Esophagus muscularis mucosa (tissue), 4 donors: ENCODE data around the gene NXPH3. TPM values are rescaled to one million over a fixed set of nuclear protein-coding genes. Genes with fewer than 3 reads are reported as not detected.

Experiments used
- DNase-seq: peaks from one replicate; pipeline ENCODE4 v3.0.0-alpha.2; 2017; ENCODE audit errors: extremely low spot score
- H3K27ac ChIP-seq, 4 donors: fragments of 200-600 bp; sonication (generic); replicated peaks in 1 of 4; 1 replicate in 3 of 4; 2 replicates in 1 of 4; pipeline ENCODE4 v1.5.1; 2016 to 2019; ENCODE audit warnings: mild to moderate bottlenecking in 1 of 4
- H3K27me3 ChIP-seq, 4 donors: fragments of 200-600 bp; sonication (generic); one replicate each; pipeline versions ENCODE4 v1.5.1 to v1.6.0; 2016 to 2019
- H3K36me3 ChIP-seq, 4 donors: fragments of 200-600 bp; sonication (generic); one replicate each; pipeline ENCODE4 v1.5.1; 2016 to 2019
- H3K4me1 ChIP-seq, 4 donors: fragments of 200-600 bp; sonication (generic); one replicate each; pipeline ENCODE4 v1.5.1; 2016 to 2019
- H3K4me3 ChIP-seq, 4 donors: fragments of 200-600 bp; sonication (generic); 1 replicate in 2 of 4; 2 replicates in 2 of 4; pipeline ENCODE4 v1.5.1; 2016 to 2019; ENCODE audit warnings: mild to moderate bottlenecking in 4 of 4, moderate library complexity in 1 of 4
- H3K9me3 ChIP-seq, 4 donors: fragments of 200-600 bp; sonication (generic); 1 replicate in 3 of 4; 2 replicates in 1 of 4; pipeline ENCODE4 v1.5.1; 2016 to 2019
- CTCF ChIP-seq, 3 experiments: fragments of 200-600 bp in 2 of 3; fragments of 450-650 bp in 1 of 3; sonication (generic) in 2 of 3; IDR thresholded peaks; one replicate each; pipeline ENCODE4 v1.5.1; 2017 to 2019; ENCODE audit warnings: antibody characterized with exemption in 3 of 3, mild to moderate bottlenecking in 2 of 3, moderate library complexity in 1 of 3
- EP300 ChIP-seq: sonication (generic); formaldehyde crosslinking; IDR thresholded peaks from one replicate; pipeline ENCODE4 v1.6.1; 2017; ENCODE audit warnings: antibody characterized with exemption
- POLR2A ChIP-seq: fragments of 450-650 bp; IDR thresholded peaks from one replicate; pipeline ENCODE4 v1.6.1; 2017; ENCODE audit warnings: antibody characterized with exemption, moderate library complexity, mild to moderate bottlenecking, low read depth
- POLR2AphosphoS5 ChIP-seq, 2 donors: sonication (generic); formaldehyde crosslinking; IDR thresholded peaks; one replicate each; pipeline ENCODE4 v1.6.1; 2017; ENCODE audit warnings: antibody characterized with exemption in 2 of 2
- WGBS: methylation state at CpG from one replicate; pipeline ENCODE4 v1.1.5; 2018; 5-methylcytosine and 5-hydroxymethylcytosine counted together
- intact Hi-C: fragments of 100-400 bp; cut with DNase I; formaldehyde crosslinking; loops from one replicate; pipeline ENCODE4 v1.15.1; 2023
- total RNA-seq, 4 donors: library from RNA; depleted of rRNA; stranded (reverse); fragments of >200 nt; gene quantifications; one replicate each; pipeline versions ENCODE4 v1.1.0 to v1.2.1, GENCODE V29; 2016

NXPH3 gene
- total RNA-seq, 4 donors from 2014 or later = 12.6 to 37.8 (median 21.2) TPM

- Histone ChIP-seq H3K9me3 (no peaks in the 10 kb centered on the region), H3K36me3 (peaks cover 0 to 5% (median 3%) of the 10 kb centered on the region in 4 donors), H3K27me3 (no peaks in the 10 kb centered on the region), H3K4me1 (peaks cover 83 to 100% (median 99%) of the 10 kb centered on the region in 4 donors), H3K27ac (peak overlapping the region; percentile 51 to 58 (median 56)), H3K4me3 (no peak overlapping the region)
- TF ChIP-seq CTCF (IDR thresholded peaks at IDR 0.05) (no peak), EP300 (no peak), POLR2A (no peak)
- no peak for DNase-seq
- WGBS = 57% methylated on average over 6 of the region's 6 CpGs
- intact Hi-C loops = no loop called here
These were observed 54.6 kb downstream of the NXPH3 start for GRCh38 chr17:49630113-49630900.

DNA sequence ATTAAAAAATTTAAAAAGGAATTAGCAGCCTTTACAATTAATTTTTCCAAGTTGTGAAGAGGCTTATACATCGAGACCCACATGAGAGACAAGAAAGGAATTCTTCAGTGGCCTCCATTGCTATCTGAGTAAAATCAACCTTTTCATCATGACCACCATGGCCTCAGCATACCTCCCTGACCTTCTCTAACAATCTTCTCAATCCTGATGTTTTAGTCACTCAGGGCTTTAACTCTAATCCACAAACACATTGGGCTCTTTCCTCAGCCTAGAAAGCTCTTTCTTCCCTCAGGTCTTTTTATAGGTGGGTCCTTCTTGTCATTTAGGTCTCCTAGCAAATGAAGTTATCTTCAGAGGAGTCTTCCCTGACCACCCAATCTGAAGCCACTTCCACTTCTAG is 55.8 kb downstream of the NXPH3 start:
- intact Hi-C loops = no loop called here
- Histone ChIP-seq H3K9me3 (no peaks in the 10 kb centered on the region), H3K4me1 (peaks cover 84 to 100% (median 98%) of the 10 kb centered on the region in 4 donors), H3K36me3 (peaks cover 0 to 5% (median under 1%) of the 10 kb centered on the region in 4 donors), H3K4me3 (no peak overlapping the region), H3K27me3 (no peaks in the 10 kb centered on the region), H3K27ac (peak overlapping the region; percentile 50 to 93 (median 72))
- TF ChIP-seq POLR2A (no peak), POLR2AphosphoS5 (IDR thresholded peaks at IDR 0.05) (no peak), CTCF (IDR thresholded peaks at IDR 0.05) (no peak), EP300 (no peak)
- no peak for DNase-seq
- 96% methylated on average over 1 of the region's 1 CpG for WGBS

Other genes with a start within 250 kb of the NXPH3 start
- gene ZNF652, start 213.6 kb upstream of the NXPH3 start, total RNA-seq = 10 to 100 TPM; 59.3 to 100.0 (median 83.0) TPM
- 100 to 1,000 TPM in 1 of 4 donors, 10 to 100 TPM in 3; 75.6 to 101 (median 95.6) TPM for gene PHB1, start 161.0 kb upstream of the NXPH3 start, total RNA-seq
- gene NGFR, start 80.6 kb upstream of the NXPH3 start, total RNA-seq = 10 to 100 TPM; 12.9 to 31.6 (median 22.6) TPM
- gene SPOP, start 102.2 kb downstream of the NXPH3 start, total RNA-seq = 100 to 1,000 TPM; 156 to 304 (median 185) TPM
- 10 to 100 TPM; 17.0 to 25.3 (median 18.4) TPM for gene SLC35B1, start 132.1 kb downstream of the NXPH3 start, total RNA-seq
- gene FAM117A, start 188.3 kb downstream of the NXPH3 start, total RNA-seq = 10 to 100 TPM; 13.3 to 33.0 (median 24.8) TPM
- 10 to 100 TPM; 29.5 to 48.1 (median 43.4) TPM for gene KAT7, start 212.8 kb downstream of the NXPH3 start, total RNA-seq